Activated CD8-positive, alpha-beta T cell treated with anti-CD3 and anti-CD28 coated beads, Interleukin-2, amount 10 ng/mL, durations not matched to agents 7 days and 5 days (primary cell): ENCODE data around the gene CCDC40. TPM values are rescaled to one million over a fixed set of nuclear protein-coding genes. Genes with fewer than 3 reads are reported as not detected.
A peak's percentile ranks its signal among the peaks of the same experiment; 100 is the strongest.

Experiments
- ATAC-seq: fragments of 150-1000 bp; cut with Tn5 transposase; one replicate; pipeline ENCODE4 v1.10.0; 2021; ENCODE audit warnings: moderate library complexity
- CTCF ChIA-PET: fragments of 350-600 bp; sonication (Branson Sonifier 250); formaldehyde crosslinking; loops from one replicate; lab custom pipeline; 2021; ENCODE audit warnings: antibody characterized with exemption; lab: Charles Lee
- POLR2A ChIA-PET: fragments of 350-600 bp; sonication (Branson Sonifier 250); formaldehyde crosslinking; loops from one replicate; lab custom pipeline; 2021; ENCODE audit warnings: antibody characterized with exemption; lab: Charles Lee
- DNase-seq: peaks from one replicate; pipeline ENCODE4 v3.0.0-alpha.2; 2020
- H3K27ac Mint-ChIP-seq: one replicate; pipeline ENCODE4 v1.8.0; 2021; ENCODE audit warnings: mild to moderate bottlenecking, mixed read lengths
- H3K27me3 Mint-ChIP-seq: one replicate; pipeline ENCODE4 v1.8.0; 2021; ENCODE audit warnings: low read depth, mixed read lengths
- H3K36me3 Mint-ChIP-seq: one replicate; pipeline ENCODE4 v1.8.0; 2021; ENCODE audit warnings: low read depth, mixed read lengths
- H3K4me1 Mint-ChIP-seq: one replicate; pipeline ENCODE4 v1.8.0; 2021; ENCODE audit warnings: low read depth, mixed read lengths
- H3K4me3 Mint-ChIP-seq: one replicate; pipeline ENCODE4 v1.8.0; 2021; ENCODE audit warnings: mild to moderate bottlenecking, mixed read lengths
- H3K9me3 Mint-ChIP-seq: one replicate; pipeline ENCODE4 v1.8.0; 2022; ENCODE audit warnings: mixed read lengths; ENCODE audit not compliant: insufficient read depth
- total RNA-seq, 2 experiments: library from RNA; stranded (reverse); gene quantifications; one replicate each; pipeline ENCODE4 v1.2.3, GENCODE V29; 2021

The CCDC40 gene
- total RNA-seq, 2 experiments from 2014 or later = not detected

DNA sequence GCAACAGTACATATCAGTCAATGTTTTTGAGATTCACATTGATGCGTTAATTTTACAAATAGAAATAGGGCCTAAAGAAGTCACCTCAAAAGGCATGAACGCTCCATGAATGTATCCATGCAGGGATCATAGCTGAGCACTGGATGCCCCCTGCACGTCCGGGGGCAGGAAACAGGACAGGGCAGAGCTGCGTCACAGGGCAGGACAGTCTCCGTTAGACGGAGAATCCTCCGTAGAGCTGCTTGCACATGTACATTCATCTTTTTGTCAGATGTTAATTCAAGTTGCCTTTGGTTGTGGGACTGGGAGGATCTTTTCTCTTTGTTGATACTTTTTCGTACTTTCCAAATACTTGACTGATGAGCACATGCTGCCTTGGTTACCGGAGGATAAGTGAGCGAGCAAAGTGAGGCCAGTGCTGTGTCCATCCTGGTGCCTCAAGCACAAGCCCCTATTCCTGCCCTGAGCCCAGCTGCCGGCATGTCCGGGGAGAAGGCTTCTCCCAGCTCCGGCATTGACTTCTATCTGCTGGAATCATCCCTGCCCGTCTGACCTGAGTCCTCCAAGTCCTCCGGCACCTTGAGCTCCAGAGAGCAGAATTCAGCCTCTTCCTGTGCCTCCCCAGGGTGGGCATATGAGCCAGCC is 80.0 kb downstream of the CCDC40 start:
- Mint-ChIP-seq H3K4me3 (no peak overlapping the region), H3K27ac (no peak overlapping the region), H3K9me3 (no peaks in the 10 kb centered on the region), H3K27me3 (peaks cover 3% of the 10 kb centered on the region), H3K36me3 (no peaks in the 10 kb centered on the region), H3K4me1 (no peaks in the 10 kb centered on the region)
- ATAC-seq = no peak
- no peak for DNase-seq
- POLR2A ChIA-PET = no interaction called here
- CTCF ChIA-PET = interaction anchor here (1.8 to 2.2 kb wide), 2 partner anchors 15 to 108 kb away, joined by 7 to 8 read pairs; partner anchors contain the start of gene GAA

DNA sequence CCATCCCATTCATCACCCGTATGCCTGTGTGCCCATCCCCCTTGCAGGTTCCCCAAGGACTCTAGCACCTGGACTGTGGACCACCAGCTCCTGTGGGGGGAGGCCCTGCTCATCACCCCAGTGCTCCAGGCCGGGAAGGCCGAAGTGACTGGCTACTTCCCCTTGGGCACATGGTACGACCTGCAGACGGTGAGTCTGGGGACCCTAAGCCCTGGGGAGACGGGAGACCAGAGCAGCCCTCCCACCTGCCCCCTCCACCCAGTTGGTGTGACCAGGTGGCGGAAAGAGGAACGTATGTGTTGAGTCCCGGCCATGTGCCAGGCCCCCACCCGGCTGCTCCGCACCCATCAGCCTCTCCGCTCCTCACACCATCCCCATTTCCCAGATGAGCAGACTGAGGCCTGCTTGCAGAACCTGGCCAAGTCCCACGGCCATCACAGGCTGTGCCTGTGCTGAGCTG is 80.5 kb downstream of the CCDC40 start:
- Mint-ChIP-seq H3K9me3 (no peaks in the 10 kb centered on the region), H3K4me3 (no peak overlapping the region), H3K36me3 (no peaks in the 10 kb centered on the region), H3K4me1 (no peaks in the 10 kb centered on the region), H3K27me3 (peaks cover 3% of the 10 kb centered on the region), H3K27ac (no peak overlapping the region)
- DNase-seq (no peak), ATAC-seq (no peak)
- ChIA-PET CTCF (interaction anchor here (1.8 kb wide), 1 partner anchor 15 kb away, joined by 7 read pairs; the partner anchor contains the start of gene GAA), POLR2A (interaction anchor here (0.6 kb wide), 1 partner anchor 11 kb away, joined by 3 read pairs; no protein-coding TSS in a partner anchor)

DNA sequence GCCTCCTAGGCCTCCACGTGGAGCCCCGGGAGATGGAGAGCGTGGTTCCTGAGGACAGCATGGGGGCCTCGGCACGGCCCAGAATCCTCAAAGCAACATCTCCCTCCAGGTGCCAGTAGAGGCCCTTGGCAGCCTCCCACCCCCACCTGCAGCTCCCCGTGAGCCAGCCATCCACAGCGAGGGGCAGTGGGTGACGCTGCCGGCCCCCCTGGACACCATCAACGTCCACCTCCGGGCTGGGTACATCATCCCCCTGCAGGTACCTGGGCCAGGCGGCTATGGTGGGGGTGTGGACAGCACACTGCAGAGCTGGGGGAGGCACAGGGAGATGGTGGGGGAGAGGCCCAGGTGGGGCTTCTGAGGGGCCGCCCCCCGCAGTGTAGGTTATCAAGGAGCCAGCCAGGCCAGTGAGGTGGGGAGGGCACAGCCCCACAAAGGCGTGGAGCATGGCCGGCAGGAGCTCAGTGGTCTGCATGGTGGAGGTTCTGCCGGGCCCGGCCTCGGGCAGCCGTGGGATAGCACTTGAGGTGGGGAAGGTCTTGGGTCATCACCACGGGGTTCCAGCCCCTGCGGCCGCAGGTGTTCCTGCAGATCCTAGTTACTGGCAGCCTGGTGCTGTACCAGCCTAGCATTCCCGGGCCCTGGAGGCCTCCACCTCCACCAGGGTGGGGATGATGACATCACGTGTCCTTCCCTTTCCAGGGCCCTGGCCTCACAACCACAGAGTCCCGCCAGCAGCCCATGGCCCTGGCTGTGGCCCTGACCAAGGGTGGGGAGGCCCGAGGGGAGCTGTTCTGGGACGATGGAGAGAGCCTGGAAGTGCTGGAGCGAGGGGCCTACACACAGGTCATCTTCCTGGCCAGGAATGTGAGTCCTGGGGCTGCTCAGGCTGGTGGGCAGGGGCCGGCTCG is 81.3 kb downstream of the CCDC40 start:
- ATAC-seq = no peak
- no peaks in the 10 kb centered on the region for H3K4me1 Mint-ChIP-seq
- H3K36me3 Mint-ChIP-seq = no peaks in the 10 kb centered on the region
- no peak overlapping the region for H3K4me3 Mint-ChIP-seq
- H3K27me3 Mint-ChIP-seq = peaks cover 3% of the 10 kb centered on the region
- H3K27ac Mint-ChIP-seq = no peak overlapping the region
- no peak for DNase-seq
- ChIA-PET POLR2A (interaction anchor here (0.6 kb wide), 1 partner anchor 10 kb away, joined by 3 read pairs; no protein-coding TSS in a partner anchor), CTCF (interaction anchor here (1.8 kb wide), 1 partner anchor 16 kb away, joined by 7 read pairs; the partner anchor contains the start of gene GAA)
- H3K9me3 Mint-ChIP-seq = no peaks in the 10 kb centered on the region

DNA sequence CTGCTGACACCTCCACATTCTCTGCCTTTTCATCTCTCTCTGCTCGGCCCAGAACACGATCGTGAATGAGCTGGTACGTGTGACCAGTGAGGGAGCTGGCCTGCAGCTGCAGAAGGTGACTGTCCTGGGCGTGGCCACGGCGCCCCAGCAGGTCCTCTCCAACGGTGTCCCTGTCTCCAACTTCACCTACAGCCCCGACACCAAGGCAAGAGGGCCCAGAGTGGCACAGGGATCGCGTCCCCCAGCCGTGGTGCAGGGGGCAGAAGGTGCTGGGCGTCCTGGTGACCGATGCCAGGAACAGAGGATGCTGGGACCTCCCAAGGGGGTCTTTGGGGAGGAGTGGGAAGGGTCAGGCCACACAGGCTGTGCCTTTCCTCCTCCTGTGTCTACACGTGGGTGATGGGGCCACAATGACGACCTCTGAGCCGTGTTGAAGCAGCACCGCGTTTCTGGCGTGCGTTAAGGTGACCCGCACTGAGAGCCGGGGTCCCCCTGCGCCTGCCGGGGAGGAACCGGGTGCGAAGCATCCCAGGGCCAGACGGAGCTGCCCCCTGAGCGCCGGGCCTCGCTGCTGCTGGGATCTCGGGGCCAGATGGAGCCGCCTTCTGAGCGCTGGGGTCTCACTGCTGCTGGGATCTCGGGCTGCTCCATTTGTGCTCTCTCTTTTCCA is 82.3 kb downstream of the CCDC40 start:
- Mint-ChIP-seq H3K27ac (no peak overlapping the region), H3K27me3 (peaks cover 3% of the 10 kb centered on the region), H3K4me3 (no peak overlapping the region), H3K4me1 (no peaks in the 10 kb centered on the region), H3K36me3 (no peaks in the 10 kb centered on the region), H3K9me3 (no peaks in the 10 kb centered on the region)
- no peak for ATAC-seq
- ChIA-PET POLR2A (no interaction called here), CTCF (interaction anchor here (1.0 kb wide), 1 partner anchor 17 kb away, joined by 5 read pairs; the partner anchor contains the start of gene GAA)
- DNase-seq = no peak

DNA sequence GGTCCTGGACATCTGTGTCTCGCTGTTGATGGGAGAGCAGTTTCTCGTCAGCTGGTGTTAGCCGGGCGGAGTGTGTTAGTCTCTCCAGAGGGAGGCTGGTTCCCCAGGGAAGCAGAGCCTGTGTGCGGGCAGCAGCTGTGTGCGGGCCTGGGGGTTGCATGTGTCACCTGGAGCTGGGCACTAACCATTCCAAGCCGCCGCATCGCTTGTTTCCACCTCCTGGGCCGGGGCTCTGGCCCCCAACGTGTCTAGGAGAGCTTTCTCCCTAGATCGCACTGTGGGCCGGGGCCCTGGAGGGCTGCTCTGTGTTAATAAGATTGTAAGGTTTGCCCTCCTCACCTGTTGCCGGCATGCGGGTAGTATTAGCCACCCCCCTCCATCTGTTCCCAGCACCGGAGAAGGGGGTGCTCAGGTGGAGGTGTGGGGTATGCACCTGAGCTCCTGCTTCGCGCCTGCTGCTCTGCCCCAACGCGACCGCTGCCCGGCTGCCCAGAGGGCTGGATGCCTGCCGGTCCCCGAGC is 82.9 kb downstream of the CCDC40 start:
- H3K36me3 Mint-ChIP-seq = no peaks in the 10 kb centered on the region
- no peak overlapping the region for H3K4me3 Mint-ChIP-seq
- CTCF ChIA-PET = interaction anchor here (1.0 kb wide), 1 partner anchor 18 kb away, joined by 5 read pairs; the partner anchor contains the start of gene GAA
- DNase-seq (no peak), ATAC-seq (no peak)
- H3K4me1 Mint-ChIP-seq = no peaks in the 10 kb centered on the region
- H3K27me3 Mint-ChIP-seq = peaks cover 3% of the 10 kb centered on the region
- no peaks in the 10 kb centered on the region for H3K9me3 Mint-ChIP-seq
- H3K27ac Mint-ChIP-seq = no peak overlapping the region
- POLR2A ChIA-PET = interaction anchor here (0.5 kb wide), 1 partner anchor 29 kb away, joined by 4 read pairs; no protein-coding TSS in a partner anchor

DNA sequence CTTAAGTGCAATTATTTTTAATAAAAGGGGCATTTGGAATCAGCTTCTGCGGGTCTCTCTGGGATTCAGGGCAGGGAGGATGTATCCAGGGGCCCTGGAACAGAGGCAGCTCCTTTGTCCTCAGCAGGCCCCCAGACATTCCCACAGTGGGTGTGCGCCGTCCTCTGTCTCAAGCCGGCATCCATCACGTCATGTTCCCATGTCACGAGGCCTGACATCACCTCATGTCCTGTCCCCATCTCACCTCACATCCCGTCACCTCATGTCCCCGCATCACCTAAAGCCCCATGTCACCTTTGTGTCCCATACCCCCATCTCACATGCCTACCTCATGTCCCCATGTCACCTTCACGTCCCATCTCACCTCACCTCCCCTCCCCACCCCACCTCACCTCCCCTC is 83.4 kb downstream of the CCDC40 start:
- Mint-ChIP-seq H3K9me3 (no peaks in the 10 kb centered on the region), H3K36me3 (no peaks in the 10 kb centered on the region), H3K27me3 (peaks cover 3% of the 10 kb centered on the region), H3K27ac (no peak overlapping the region), H3K4me3 (no peak overlapping the region), H3K4me1 (no peaks in the 10 kb centered on the region)
- ATAC-seq (no peak), DNase-seq (no peak)
- POLR2A ChIA-PET = interaction anchor here (0.5 kb wide), 1 partner anchor 28 kb away, joined by 4 read pairs; no protein-coding TSS in a partner anchor
- CTCF ChIA-PET = interaction anchor here (1.0 kb wide), 1 partner anchor 18 kb away, joined by 5 read pairs; the partner anchor contains the start of gene GAA

DNA sequence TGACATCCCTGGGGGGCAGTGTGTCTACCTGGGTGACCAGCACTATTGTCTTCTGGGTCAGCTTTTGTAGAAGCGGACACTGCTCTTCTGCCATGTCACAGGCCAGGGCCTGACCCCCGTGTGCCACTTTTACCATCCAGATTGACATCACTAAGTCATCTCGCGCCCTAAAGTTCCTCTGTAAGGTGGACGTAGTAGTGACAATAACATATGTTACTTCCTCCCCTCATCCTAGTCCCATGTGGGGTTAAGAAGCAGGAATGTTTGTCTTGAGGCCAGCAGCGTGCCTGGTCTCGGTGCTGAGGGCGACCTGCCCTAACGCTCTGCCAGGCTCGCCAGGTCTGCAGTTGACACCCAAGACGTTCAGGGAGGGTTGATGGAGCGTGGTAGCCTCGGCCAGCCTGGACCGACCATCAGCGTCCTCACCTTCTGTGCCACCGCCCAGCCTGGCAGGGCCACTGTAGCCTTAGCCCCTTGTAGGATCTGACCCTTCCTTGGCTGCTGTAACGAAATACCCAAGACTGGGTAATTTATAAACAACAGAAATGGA is 85.7 kb downstream of the CCDC40 start:
- Mint-ChIP-seq H3K27ac (no peak overlapping the region), H3K4me1 (no peaks in the 10 kb centered on the region), H3K36me3 (no peaks in the 10 kb centered on the region), H3K4me3 (no peak overlapping the region), H3K9me3 (no peaks in the 10 kb centered on the region), H3K27me3 (peaks cover 8% of the 10 kb centered on the region)
- DNase-seq (no peak), ATAC-seq (no peak)
- CTCF ChIA-PET = interaction anchor here (1.4 kb wide), 1 partner anchor 21 kb away, joined by 4 read pairs; the partner anchor contains the start of gene GAA
- POLR2A ChIA-PET = no interaction called here

DNA sequence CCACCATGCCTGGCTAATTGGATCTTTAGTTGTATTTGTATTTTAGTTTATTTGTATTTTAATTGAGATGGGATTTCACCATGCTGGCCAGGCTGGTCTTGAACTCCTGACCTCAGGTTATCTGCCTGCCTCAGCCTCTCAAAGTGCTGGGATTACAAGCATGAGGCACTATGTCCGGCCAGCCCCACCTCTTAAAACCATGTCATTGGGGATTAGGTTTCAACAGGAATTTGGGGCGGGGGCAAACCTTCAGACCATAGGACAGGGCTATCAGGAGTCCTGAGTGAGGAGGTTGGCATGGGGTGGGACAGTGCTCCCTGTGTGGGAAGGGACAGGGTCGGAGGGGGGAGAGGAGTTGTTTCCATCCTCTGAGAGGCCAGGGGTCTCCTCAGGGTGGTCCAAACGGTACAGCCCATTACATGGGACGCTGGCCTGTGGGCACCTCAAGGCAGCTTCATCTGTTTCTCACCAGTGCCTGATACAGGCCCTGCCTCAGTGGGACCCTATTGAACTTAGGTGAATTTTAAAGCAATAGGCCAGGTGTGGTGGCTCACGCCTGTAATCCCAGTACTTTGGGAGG is 86.6 kb downstream of the CCDC40 start:
- Mint-ChIP-seq H3K4me1 (no peaks in the 10 kb centered on the region), H3K27ac (no peak overlapping the region)
- no peak for DNase-seq

DNA sequence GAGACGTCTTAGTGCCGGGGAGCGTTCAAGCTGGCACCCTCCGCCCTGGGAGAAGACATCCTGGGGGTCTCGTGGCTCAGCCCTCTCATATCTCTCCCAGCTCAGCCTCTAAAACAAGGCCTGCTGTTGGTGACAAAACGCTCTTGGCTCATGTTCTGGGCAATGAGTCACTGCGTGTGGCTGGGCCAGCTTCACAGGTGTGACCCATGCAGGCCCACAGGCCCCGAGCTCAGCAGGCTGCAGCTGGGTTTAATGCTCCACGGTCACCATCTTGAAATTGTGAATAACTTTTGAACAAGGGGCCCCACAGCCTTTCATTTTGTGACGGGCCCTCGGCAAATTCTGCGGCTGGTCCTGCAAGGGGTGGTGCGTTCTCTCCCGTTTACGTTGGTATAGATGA is 87.3 kb downstream of the CCDC40 start:
- H3K4me1 Mint-ChIP-seq = no peaks in the 10 kb centered on the region
- no peak overlapping the region for H3K27ac Mint-ChIP-seq
- DNase-seq = no peak
- no peak overlapping the region for H3K4me3 Mint-ChIP-seq
- no peak for ATAC-seq
- peaks cover 19% of the 10 kb centered on the region for H3K27me3 Mint-ChIP-seq
- ChIA-PET POLR2A (no interaction called here), CTCF (interaction anchor here (1.1 to 2.7 kb wide), 3 partner anchors 18 to 42 kb away, joined by 3 to 15 read pairs (median 3); partner anchors contain the start of gene GAA)
- H3K9me3 Mint-ChIP-seq = no peaks in the 10 kb centered on the region
- no peaks in the 10 kb centered on the region for H3K36me3 Mint-ChIP-seq

More for the DNA sequence above, 86.6 kb downstream of the CCDC40 start:
- no peak for ATAC-seq
- POLR2A ChIA-PET = no interaction called here
- H3K36me3 Mint-ChIP-seq = no peaks in the 10 kb centered on the region
- CTCF ChIA-PET = interaction anchor here (1.3 to 2.7 kb wide), 2 partner anchors 22 to 41 kb away, joined by 3 to 15 read pairs; partner anchors contain the start of gene GAA
- peaks cover 11% of the 10 kb centered on the region for H3K27me3 Mint-ChIP-seq
- no peaks in the 10 kb centered on the region for H3K9me3 Mint-ChIP-seq
- no peak overlapping the region for H3K4me3 Mint-ChIP-seq

DNA sequence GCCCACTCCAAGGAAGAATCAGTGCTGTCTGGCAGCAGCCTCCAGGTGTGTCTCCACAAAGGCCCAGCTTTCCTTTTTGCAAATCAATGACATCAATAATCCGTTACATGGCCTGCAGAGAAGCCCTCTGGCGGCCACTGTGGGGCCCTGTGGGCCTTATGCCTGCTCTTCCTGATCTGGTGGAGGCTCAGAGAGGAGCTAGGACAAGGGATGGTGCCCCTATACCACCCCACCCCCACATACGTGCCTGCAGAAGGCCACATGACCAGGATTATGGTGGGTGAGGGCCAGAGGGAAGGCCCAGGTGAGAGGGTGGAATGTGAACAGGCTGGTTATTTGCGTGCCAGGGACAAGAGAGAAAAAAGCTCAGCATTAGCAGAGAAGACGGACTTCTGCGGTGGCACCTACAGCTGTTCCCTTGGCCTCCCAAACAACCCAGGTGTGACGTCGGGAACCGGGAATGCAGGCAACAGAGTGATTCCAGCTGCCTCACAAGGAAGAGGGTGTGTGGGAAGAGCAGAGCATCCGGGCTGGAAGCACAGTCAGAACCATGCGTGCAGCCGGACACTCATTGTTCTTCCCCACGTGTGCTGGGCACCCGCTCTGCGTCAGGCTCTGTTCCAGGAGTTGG is 88.0 kb downstream of the CCDC40 start:
- Mint-ChIP-seq H3K9me3 (no peaks in the 10 kb centered on the region), H3K4me1 (no peaks in the 10 kb centered on the region), H3K36me3 (no peaks in the 10 kb centered on the region), H3K27ac (no peak overlapping the region), H3K27me3 (peaks cover 22% of the 10 kb centered on the region), H3K4me3 (no peak overlapping the region)
- ChIA-PET POLR2A (no interaction called here), CTCF (interaction anchor here (1.1 to 2.7 kb wide), 2 partner anchors 17 to 23 kb away, joined by 3 to 15 read pairs; partner anchors contain the start of gene GAA)
- ATAC-seq (peak; percentile 27), DNase-seq (no peak)
